Measurements from ENCODE around the gene KRT35.
A peak's percentile ranks its signal among the peaks of the same experiment; 100 is the strongest.

The KRT35 gene

DNA sequence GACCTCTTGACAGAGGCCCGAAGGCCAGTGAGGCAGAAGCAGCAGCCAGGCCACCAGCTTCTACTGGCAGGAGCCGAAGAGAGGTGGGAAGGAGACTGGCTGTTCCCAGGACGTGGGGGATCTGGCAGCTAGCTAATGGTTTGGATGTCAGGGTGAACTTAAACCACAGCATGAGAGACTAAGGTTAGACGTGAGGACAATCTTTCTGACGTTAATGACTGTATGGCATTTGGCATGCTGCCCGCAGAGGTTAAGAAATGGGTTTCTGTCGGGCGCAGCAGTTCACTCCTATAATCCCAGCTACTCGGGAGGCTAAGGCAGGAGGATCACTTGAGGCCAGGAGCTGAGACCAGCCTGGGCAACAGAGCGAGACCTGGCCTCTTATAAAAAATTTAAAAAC, 30.8 kb upstream of the KRT35 start:
- no peak for DNase-seq (ENCODE audit: low read depth in 2 of 2)

DNA sequence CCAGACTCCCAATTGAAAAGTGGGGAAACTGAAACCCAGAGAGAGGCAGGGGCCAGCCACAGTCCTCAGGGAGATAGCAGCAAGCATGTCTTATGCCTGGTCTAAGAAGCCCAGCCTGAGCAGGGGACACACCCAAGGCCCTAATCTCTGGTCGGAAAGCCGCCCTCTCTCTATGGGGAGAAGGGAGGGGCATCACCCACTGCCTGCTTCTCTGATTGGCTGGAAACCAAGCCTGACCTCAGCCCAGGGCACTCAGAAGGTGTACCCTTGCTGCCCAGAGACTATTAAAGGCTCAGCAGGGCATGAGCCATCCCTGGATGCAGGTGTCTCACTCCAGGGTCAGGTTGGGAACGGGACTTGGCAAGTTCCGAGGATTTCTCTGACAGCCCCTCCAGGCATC, 30.2 kb upstream of the KRT35 start:
- no peak for DNase-seq (ENCODE audit: low read depth in 2 of 2)

GRCh38 chr17:41510251-41511065, 29.5 kb upstream of the KRT35 start:
- DNase-seq (ENCODE audit: low read depth in 2 of 2), result no peak

GRCh38 chr17:41507315-41507880, 26.4 kb upstream of the KRT35 start:
- no peak for DNase-seq (ENCODE audit: low read depth in 2 of 2)

DNA sequence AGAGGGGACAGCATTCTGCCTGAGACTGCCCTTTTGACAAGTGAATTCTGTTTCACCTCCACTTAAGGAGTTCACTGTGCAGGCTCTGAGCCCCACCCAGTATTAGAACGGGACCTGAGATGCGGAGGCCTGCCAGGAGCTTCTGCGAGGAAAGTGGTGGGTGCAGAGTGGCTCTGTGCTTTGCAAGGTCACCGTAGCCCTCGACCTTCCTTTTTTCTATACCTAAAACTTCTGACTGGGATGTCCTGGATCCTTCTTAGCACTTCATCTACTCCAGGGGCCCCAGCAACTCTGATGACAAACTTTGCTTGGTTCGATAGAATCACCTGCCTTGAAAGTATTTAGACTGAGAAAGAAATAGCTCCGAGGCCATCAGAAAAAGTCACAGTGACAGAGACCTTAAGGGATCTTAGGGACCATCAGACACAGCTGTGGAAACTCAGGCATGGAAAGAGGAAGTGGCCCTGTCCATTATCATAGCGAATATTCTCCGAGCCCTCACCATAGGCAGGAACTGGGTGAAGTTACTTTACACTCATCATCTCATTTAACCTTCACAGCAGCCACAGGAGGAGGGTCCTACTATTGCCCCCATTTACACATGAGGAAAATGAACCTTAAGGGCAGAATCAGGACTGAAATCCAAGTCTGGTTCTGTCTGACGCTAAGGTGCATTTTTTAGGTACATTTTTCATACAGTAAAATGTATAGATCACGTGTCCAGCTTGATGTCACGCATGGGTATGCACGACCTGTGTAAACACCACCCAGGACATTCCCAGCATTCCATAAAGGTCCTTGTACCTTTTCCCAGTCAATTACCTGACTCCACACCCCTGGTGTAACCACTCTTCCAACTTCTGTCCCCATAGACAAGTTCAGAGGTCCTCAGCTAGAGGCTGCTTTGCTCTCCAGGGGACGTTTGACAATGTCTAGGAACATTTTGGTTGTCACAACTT, 25.1 kb upstream of the KRT35 start:
- DNase-seq (ENCODE audit: low read depth in 2 of 2), result no peak

- DNase-seq (ENCODE audit: low read depth in 2 of 2), result no peak
Measured at GRCh38 chr17:41505007-41505808, 24.3 kb upstream of the KRT35 start, which contains the start of gene KRT13. Gene KRT13 (minus strand): TSS chr17:41505612. CDS start chr17:41505550, 62 bp downstream.

GRCh38 chr17:41504246-41504977, 23.5 kb upstream of the KRT35 start:
- DNase-seq (ENCODE audit: low read depth in 2 of 2), result no peak

DNA sequence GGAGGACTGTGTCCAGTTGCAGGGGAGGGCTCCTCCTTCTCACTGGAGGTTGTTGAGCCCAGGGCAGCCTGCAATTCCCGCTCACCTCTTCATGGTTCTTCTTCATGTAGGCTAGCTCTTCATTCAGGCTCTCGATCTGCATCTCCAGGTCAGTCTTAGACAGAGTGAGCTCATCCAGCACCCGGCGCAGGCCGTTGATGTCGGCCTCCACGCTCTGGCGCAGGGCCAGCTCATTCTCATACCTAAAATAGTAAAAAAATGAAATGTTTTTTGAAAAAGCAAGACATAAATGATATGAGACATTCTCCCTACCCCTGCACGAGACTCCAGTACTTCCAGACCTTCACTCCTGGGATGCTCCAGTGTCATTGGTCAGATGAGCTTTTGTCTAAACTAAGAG, 22.3 kb upstream of the KRT35 start:
- DNase-seq (ENCODE audit: low read depth in 2 of 2), result no peak

GRCh38 chr17:41500131-41500911, 19.4 kb upstream of the KRT35 start:
- DNase-seq (ENCODE audit: low read depth in 2 of 2), result no peak

GRCh38 chr17:41499714-41500113, 18.8 kb upstream of the KRT35 start:
- no peak for DNase-seq (ENCODE audit: low read depth in 2 of 2)

- DNase-seq (ENCODE audit: low read depth in 2 of 2), result no peak
Measured at GRCh38 chr17:41498276-41498675, 17.3 kb upstream of the KRT35 start.

- peak; percentile 30 to 44 for DNase-seq (ENCODE audit: low read depth in 2 of 2)
Measured at GRCh38 chr17:41496803-41497484, 16.0 kb upstream of the KRT35 start.

DNA sequence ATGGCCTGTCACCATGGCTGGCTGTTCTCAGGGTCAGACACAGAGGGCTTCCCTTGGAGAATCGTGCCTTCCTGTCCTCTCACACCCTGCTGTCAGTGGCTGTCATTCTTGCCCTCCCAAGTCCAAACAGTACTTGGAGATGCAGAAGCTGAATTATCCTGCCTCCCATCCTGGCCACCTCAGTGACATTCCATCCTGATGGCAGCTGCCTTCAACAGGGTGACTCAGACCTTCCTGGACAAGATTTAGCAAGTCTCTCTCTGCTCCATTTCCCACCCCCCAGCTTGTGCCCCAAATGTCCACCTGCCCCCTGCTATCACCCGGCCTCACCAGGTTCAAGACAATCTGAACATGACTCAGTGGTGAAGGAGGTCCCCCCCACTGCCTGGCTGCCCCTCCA, 13.6 kb upstream of the KRT35 start:
- no peak for DNase-seq (ENCODE audit: low read depth in 2 of 2)

DNA sequence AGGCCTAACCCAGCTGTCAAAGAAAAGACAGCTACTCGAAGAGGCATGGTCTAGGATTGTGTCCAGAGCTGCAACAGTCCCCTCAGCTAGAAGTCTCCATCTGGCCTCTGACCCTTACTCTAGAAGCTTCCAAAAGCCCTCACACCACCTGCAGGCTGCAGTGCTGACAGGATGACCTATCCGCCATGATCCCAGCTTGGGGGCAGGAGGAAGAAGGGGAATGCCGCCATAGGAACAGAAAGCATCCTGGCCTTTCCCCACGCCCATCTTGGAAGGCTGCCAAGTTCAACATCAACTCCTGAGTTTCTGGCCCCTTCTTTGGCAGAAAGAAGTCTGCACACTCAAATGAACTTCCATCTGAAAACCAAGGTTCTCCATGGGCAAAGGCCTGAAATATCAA, 11.8 kb upstream of the KRT35 start:
- no peak for DNase-seq (ENCODE audit: low read depth in 2 of 2)

GRCh38 chr17:41492351-41492750, 11.4 kb upstream of the KRT35 start:
- DNase-seq (ENCODE audit: low read depth in 2 of 2), result no peak

GRCh38 chr17:41491476-41491875, 10.5 kb upstream of the KRT35 start:
- no peak for DNase-seq (ENCODE audit: low read depth in 2 of 2)

DNA sequence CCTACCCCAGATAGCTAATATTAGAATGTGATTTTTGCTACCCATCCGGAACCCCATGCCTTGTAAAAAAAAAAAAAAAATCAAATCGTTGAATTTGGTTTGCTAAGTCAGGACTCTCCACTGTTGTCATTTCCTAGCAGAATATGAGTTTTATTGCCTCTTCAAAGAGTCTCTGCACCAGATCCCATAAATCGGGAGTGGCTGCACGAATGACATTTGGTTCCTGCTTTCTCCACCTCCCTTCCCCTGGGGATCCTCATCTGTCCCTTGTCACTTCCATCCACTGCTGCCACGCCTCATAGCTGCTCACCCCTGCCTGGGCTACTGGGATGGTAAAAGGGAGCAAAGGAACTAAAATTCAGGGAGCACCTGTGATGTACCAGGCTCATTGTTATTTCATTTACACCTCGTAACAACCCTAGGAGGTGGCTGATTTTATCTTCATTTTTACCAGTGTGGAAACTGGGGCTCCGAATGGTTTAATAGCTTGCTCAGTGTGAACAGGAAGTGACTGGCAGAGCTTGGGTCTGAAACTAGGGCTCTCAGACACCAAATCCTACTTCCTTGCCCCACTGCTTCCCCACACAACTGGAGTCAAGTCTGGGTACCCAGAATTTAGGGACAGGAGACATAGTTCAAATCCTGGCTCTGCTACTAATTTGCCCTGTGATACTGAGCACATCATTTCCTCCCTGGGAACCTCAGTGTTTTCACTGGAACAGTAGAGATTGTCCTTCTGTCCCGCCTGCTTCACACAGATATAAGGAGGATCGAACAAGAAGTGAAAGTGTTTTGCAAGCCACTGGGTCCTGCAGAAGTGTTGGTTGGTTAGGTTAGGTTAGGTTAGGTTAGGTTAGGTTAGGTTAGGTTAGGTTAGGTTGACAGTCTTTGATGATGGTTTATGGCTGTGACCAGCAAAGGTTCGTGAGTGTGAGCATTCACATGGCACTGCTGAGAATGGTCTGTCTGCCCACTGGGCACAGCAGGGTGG, 9.3 kb upstream of the KRT35 start:
- DNase-seq (ENCODE audit: low read depth in 2 of 2), result no peak

GRCh38 chr17:41489531-41489930, 8.6 kb upstream of the KRT35 start, which contains the start of gene KRT36:
Gene KRT36 (minus strand): TSS chr17:41489910. CDS start chr17:41489864, 46 bp downstream.
- DNase-seq (ENCODE audit: low read depth in 2 of 2), result no peak
